ENCODE data around the gene KIF1A.
"Not testable (repeated sequence)": the region's sequence is repeated elsewhere in the genome, so short reads cannot be mapped to it uniquely, and the experiment has no call there.

KIF1A gene

GRCh38 chr2:240786355-240786841 is 33.6 kb downstream of the KIF1A start:
- DNase-seq: no peak

GRCh38 chr2:240785424-240786335 is 34.3 kb downstream of the KIF1A start:
- DNase-seq: no peak

- no peak for DNase-seq
Observed at GRCh38 chr2:240784629-240785423, 35.2 kb downstream of the KIF1A start.

- DNase-seq: no peak
Observed at GRCh38 chr2:240783819-240784621, 36.0 kb downstream of the KIF1A start.

GRCh38 chr2:240782886-240783818 is 36.9 kb downstream of the KIF1A start:
- no peak for DNase-seq

- no peak for DNase-seq
Observed at GRCh38 chr2:240782221-240782885, 37.7 kb downstream of the KIF1A start.

GRCh38 chr2:240781471-240782220 is 38.4 kb downstream of the KIF1A start:
- no peak for DNase-seq

GRCh38 chr2:240780023-240780700 is 39.9 kb downstream of the KIF1A start:
- no peak for DNase-seq

- not testable (repeated sequence) for DNase-seq
Observed at GRCh38 chr2:240779250-240779832, 40.7 kb downstream of the KIF1A start.

GRCh38 chr2:240778426-240778825 is 41.6 kb downstream of the KIF1A start:
- no peak for DNase-seq

- DNase-seq: no peak
Observed at GRCh38 chr2:240777456-240778212, 42.4 kb downstream of the KIF1A start.

- DNase-seq: no peak
Observed at GRCh38 chr2:240775905-240776304, 44.1 kb downstream of the KIF1A start.

GRCh38 chr2:240774856-240775255 is 45.2 kb downstream of the KIF1A start:
- no peak for DNase-seq

- no peak for DNase-seq
Observed at GRCh38 chr2:240769096-240769495, 50.9 kb downstream of the KIF1A start.

- no peak for DNase-seq
Observed at GRCh38 chr2:240768216-240768615, 51.8 kb downstream of the KIF1A start.

GRCh38 chr2:240767341-240767740 is 52.7 kb downstream of the KIF1A start:
- DNase-seq: no peak

GRCh38 chr2:240766072-240766471 is 53.9 kb downstream of the KIF1A start:
- no peak for DNase-seq

GRCh38 chr2:240765007-240765406 is 55.0 kb downstream of the KIF1A start:
- DNase-seq: no peak

- no peak for DNase-seq
Observed at GRCh38 chr2:240764605-240765004, 55.4 kb downstream of the KIF1A start.
